ENCODE measurements around the gene FLNC. TPM values are rescaled to one million over a fixed set of nuclear protein-coding genes. Genes with fewer than 3 reads are reported as not detected.

FLNC gene
- total and polyA plus RNA-seq, 2 of the 4 experiments (the other 2 are of a cell fraction): 116 to 154 TPM

DNA sequence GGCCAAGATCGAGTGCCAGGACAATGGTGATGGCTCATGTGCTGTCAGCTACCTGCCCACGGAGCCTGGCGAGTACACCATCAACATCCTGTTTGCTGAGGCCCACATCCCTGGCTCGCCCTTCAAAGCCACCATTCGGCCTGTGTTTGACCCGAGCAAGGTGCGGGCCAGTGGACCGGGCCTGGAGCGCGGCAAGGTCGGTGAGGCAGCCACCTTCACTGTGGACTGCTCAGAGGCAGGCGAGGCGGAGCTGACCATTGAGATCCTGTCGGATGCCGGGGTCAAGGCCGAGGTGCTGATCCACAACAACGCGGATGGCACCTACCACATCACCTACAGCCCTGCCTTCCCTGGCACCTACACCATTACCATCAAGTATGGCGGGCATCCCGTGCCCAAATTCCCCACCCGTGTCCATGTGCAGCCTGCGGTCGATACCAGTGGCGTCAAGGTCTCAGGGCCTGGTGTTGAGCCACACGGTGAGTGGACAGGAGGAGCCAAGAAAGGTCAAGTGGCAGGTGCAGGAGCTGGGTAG is 14.6 kb downstream of the FLNC start:
- Histone ChIP-seq H2BK15ac (ENCODE audit: low read depth, low read length) (no peak overlapping the region), H3K23ac (ENCODE audit: low read depth, low read length) (no peak overlapping the region), H3K14ac (replicated peaks; ENCODE audit: low read depth, low read length) (no peak overlapping the region), H3K27me3 (ENCODE audit: control insufficient read depth, insufficient read depth, low read length) (no peaks in the 10 kb centered on the region), H3K4ac (ENCODE audit: low read depth, low read length) (no peak overlapping the region), H3K56ac (ENCODE audit: extremely low read depth, insufficient read depth, low read length) (no peak overlapping the region), H4K20me1 (ENCODE audit: insufficient read depth, low read length) (peaks cover 79% of the 10 kb centered on the region), H3K9ac (ENCODE audit: low read depth, low read length) (no peak overlapping the region), H3K79me1 (ENCODE audit: low read depth in 1 of 2, low read length in 2 of 2) (peaks cover 34 to 76% of the 10 kb centered on the region in 2 experiments), H3K9me3 (ENCODE audit: control insufficient read depth, insufficient read depth, low read length) (no peaks in the 10 kb centered on the region), H3K18ac (ENCODE audit: low read depth, low read length) (no peak overlapping the region), H3K4me1 (ENCODE audit: control insufficient read depth, insufficient read depth, low read length) (peaks cover 3% of the 10 kb centered on the region; the same call in 1 of the 2 replicates), H2AK9ac (replicated peaks; ENCODE audit: low read depth, low read length, poor library complexity) (peak overlapping the region; percentile 62), H4K91ac (ENCODE audit: insufficient read depth, low read depth, low read length) (no peak overlapping the region), H3K4me2 (ENCODE audit: low read depth, low read length) (no peak overlapping the region), H2AK5ac (ENCODE audit: low read depth, low read length) (no peak overlapping the region), H4K5ac (ENCODE audit: low read depth, low read length) (no peak overlapping the region), H2BK5ac (ENCODE audit: low read depth, low read length, poor library complexity, severe bottlenecking) (no peak overlapping the region), H2BK120ac (ENCODE audit: low read depth, low read length) (no peak overlapping the region), H3K4me3 (ENCODE audit: insufficient read depth, low read depth, low read length) (no peak overlapping the region), H3K36me3 (ENCODE audit: control insufficient read depth, insufficient read depth, low read length) (peaks cover 96% of the 10 kb centered on the region), H2AFZ (replicated peaks; ENCODE audit: low read length, poor library complexity) (peak overlapping the region; percentile 13), H3K27ac (ENCODE audit: insufficient read depth, low read length) (no peak overlapping the region), H3K9me1 (ENCODE audit: insufficient read depth, low read length) (no peaks in the 10 kb centered on the region), H2BK20ac (ENCODE audit: low read depth, low read length) (no peak overlapping the region), H4K8ac (ENCODE audit: low read depth in 2 of 2, low read length in 2 of 2) (no peak overlapping the region)
- ATAC-seq (ENCODE audit: low read depth) (no peak), DNase-seq (no peak)
- intact Hi-C loops (cut with micrococcal nuclease): no loop called here
- 96% methylated on average over 18 of the region's 25 CpGs; no CpG with 5 or more reads in 1 of the 2 experiments for WGBS, 2 experiments (ENCODE audit: extremely low coverage in 2 of 2, insufficient read length in 1 of 2)
- TF ChIP-seq SMC3 (IDR thresholded peaks at IDR 0.05; ENCODE audit: low read depth, low read length) (no peak), POLR2A (IDR thresholded peaks at IDR 0.05; ENCODE audit: low read depth, low read length) (no peak), RAD21 (IDR thresholded peaks at IDR 0.05; ENCODE audit: low read length) (no peak), BHLHE40 (IDR thresholded peaks at IDR 0.05; ENCODE audit: low read depth, low read length) (no peak), RFX5 (IDR thresholded peaks at IDR 0.05; ENCODE audit: low read depth, low read length) (no peak), FOS (IDR thresholded peaks at IDR 0.05; ENCODE audit: low read depth, low read length) (no peak), CEBPB (IDR thresholded peaks at IDR 0.05; ENCODE audit: low read depth, low read length) (no peak), RCOR1 (IDR thresholded peaks at IDR 0.05; ENCODE audit: insufficient replicate concordance, low read length) (no peak), CHD1 (IDR thresholded peaks at IDR 0.05; ENCODE audit: low read depth, low read length) (no peak), MXI1 (IDR thresholded peaks at IDR 0.05; ENCODE audit: borderline replicate concordance, low read depth, low read length) (no peak)
- in situ Hi-C loops (cut with MboI; ENCODE audit: low sequenced_read_pairs): no loop called here
- ChIA-PET POLR2A (ENCODE audit: unreplicated experiment) (no interaction called here), CTCF (no interaction called here)
- no TSS peak for BruUV-seq (replicated peaks)
- dilution Hi-C loops (cut with HindIII; ENCODE audit: low sequenced_read_pairs, unreplicated experiment): no loop called here

Measured in IMR-90 (cell line).